HG02981 (cell line): Measurements from ENCODE around the gene NUDT19.
"Not testable (repeated sequence)": the region's sequence is repeated elsewhere in the genome, so short reads cannot be mapped to it uniquely, and the experiment has no call there.

Experiments
- ATAC-seq: cut with Tn5 transposase; IDR thresholded peaks from one replicate; pipeline ENCODE4 v1.9.1; 2021; ENCODE audit warnings: mild to moderate bottlenecking, moderate library complexity; ENCODE audit not compliant: unreplicated experiment

Gene NUDT19

GRCh38 chr19:32708457-32708856 lies 16.8 kb downstream of the NUDT19 start:
- no peak for ATAC-seq

GRCh38 chr19:32709032-32709431 lies 17.4 kb downstream of the NUDT19 start:
- ATAC-seq, result no peak

GRCh38 chr19:32711747-32712146 lies 20.1 kb downstream of the NUDT19 start:
- no peak for ATAC-seq

DNA sequence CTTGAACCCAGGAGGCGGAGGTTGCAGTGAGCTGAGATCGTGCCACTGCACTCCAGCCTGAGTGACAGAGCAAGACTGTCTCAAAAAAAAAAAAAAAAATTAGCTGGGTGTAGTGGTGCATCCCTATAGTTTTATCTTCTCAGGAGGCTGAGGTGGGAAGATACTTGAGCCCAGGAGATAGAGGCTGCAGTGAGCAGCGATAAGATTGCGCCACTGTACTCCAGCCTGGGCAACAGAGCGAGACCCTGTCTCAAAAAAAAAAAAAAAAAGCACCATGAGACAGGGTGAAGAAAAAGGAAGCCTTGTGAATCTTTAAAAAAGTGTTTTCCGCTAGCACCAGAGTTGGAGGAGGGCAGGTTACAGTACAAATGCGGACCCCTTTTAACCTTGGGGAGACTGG lies 24.6 kb downstream of the NUDT19 start:
- not testable (repeated sequence) for ATAC-seq

DNA sequence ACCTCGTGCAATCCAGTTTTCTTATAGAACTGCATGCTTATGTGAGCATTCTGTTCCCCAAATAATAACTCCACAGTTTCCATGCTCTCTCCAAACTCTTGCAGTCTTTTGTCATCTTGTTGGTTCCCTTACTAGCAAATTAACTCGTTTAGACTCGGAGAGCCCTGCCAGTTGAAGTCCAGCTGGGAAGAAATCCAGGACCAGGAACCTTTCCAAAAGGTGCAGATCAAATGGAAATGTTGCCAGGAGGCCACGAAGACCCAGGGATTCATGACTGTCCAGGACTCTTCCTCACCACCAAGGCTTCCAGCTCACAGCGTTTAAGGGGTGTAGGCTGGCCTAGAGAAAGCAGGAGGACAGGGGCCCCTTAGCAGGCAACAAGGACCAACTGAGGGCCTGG lies 25.9 kb downstream of the NUDT19 start:
- no peak for ATAC-seq

DNA sequence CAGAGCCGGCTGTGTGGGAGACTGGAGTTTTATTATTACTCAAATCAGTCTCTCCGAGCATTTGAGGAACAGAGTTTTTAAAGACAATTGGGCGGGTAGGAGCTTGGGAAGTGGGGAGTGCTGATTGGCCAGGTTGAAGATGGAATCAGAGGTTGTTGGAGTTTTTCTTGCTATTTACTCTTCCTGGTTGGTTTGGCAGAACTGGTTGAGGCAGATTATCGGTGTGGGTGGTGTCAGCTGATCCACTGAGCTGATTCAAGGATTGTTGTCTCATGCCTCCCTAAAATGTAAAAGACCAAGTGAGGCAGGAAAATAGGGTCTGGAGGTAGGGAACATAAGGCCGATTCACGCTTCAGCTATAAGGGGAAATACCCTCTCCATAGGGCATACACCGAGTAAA lies 26.7 kb downstream of the NUDT19 start:
- no peak for ATAC-seq

GRCh38 chr19:32719611-32720059 lies 28.0 kb downstream of the NUDT19 start, which contains the start of gene TDRD12:
TDRD12 (plus strand) TSS chr19:32719767; CDS start chr19:32720073, 306 bp downstream.
- no peak for ATAC-seq

- no peak for ATAC-seq
Observed at GRCh38 chr19:32720216-32720935, 28.8 kb downstream of the NUDT19 start.

DNA sequence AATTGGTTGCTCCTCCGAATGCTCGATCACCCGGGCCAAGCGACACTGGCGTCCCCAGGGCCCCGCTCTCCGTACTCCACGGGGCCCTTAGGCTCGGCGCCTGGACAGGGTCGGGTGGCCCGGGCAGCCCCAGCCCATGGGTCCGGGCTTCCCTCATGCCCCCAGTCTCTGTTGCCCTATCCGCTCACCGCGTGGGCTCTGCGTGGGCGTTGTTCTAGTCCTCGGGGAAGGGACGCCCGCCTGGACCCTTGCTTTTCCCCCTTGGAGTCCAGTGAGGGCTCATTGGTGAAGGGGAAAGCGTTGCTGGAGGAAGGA lies 29.3 kb downstream of the NUDT19 start:
- no peak for ATAC-seq

DNA sequence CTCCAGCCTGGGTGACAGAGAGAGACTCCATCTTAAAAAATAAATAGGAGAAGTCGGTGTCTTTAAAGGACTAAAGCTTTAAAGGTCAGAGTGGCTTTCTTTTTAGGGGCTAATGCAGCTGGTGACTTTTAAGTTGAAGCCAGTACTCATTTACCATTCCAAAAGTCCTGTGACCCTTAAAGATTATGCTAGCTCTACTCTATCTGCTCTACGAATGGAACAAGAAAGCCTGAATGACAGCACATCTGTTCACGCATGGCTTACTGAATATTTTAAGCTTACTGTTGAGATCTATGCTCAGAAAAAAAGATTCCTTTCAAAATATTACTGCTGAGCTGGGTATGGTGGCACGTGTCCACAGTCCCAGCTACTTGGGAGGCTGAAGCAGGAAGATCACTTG lies 44.3 kb downstream of the NUDT19 start:
- no peak for ATAC-seq

DNA sequence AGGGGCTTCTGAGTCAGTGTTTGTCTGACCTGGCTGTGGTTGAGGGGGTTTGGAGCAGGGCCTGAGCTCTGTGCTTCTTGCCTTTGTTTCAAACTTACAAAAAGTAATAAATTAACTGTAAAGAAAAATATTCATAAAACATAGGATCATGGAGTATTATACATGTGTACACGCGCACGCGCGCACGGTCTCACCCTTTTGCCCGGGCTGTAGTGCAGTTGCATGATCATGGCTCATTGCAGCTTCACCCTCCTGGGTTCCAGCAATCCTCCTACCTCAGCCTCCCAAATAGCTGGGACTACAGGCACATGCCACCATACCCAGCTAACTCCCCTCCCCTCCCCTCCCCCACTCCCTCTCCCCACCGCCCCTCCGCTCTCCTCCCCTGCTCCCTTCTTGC lies 51.4 kb downstream of the NUDT19 start:
- no peak for ATAC-seq

- ATAC-seq, result no peak
Observed at GRCh38 chr19:32743447-32743846, 51.8 kb downstream of the NUDT19 start.

DNA sequence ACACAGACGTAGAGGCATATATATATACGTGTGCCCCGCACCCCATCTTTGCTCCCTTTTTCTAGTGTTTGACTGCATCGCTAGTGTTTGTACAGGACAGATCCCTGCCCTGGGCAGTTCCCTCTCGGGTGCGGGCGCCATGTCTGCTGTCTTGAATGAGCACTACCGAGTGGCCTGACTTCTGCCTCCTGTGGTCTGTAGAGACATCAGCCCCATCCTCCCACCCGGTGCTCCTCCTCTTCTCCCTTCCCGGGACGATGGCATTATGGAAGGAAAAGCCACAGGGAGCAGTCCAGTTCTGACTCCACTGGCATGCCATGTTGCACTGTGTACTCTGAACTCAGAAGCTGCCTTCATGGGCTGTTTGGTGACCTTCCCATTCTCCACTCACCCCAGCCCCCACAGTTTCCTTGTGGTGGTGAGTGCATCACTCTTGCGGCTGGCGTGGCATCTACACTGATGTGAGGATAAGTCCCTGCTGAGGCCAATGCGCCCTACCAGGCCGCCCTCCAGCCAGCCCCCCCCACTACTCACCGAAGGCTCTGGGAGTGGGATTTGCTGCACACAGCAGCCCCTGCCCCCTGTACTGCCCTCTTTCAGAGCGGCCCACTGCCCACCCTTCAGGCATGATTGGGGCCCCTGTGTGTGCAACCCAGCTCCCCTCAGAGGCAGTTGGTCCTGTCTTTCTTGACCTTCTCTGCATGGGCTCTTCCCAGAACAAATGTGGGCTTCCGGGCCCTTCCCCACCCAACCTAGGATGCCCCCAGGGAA lies 53.1 kb downstream of the NUDT19 start:
- no peak for ATAC-seq

DNA sequence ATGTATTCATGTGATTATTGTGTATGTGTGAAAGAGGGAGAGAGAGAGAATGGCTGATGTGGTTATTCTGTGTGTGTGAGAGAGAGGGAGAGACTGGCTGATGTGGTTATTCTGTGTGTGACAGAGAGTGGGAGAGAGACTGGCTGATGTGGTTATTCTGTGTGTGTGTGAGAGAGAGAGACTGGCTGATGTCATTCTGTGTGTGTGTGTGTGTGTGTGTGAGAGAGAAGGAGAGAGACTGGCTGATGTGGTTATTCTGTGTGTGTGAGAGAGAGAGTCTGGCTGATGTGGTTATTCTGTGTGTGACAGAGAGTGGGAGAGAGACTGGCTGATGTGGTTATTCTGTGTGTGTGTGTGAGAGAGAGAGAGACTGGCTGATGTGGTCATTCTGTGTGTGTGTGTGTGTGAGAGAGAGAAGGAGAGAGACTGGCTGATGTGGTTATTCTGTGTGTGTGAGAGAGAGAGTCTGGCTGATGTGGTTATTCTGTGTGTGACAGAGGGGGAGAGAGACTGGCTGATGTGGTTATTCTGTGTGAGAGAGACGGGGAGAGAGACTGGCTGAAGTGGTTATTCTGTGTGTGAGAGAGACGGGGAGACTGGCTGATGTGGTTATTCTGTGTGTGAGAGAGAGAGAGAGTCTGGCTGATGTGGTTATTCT lies 54.1 kb downstream of the NUDT19 start:
- not testable (repeated sequence) for ATAC-seq

DNA sequence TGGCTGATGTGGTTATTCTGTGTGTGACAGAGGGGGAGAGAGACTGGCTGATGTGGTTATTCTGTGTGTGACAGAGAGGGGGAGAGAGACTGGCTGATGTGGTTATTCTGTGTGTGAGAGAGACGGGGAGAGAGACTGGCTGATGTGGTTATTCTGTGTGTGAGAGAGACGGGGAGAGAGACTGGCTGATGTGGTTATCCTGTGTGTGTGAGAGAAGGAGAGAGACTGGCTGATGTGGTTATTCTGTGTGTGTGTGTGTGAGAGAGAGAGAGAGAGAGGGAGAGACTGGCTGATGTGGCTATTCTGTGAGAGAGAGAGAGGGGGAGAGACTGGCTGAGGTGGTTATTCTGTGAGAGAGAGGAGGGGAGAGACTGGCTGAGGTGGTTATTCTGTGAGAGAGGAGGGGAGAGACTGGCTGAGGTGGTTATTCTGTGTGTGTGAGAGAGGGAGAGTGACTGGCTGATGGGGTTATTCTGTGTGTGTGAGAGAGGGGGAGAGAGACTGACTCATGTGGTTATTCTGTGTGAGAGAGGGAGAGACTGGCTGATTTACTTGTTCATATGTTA lies 55.1 kb downstream of the NUDT19 start:
- ATAC-seq, result not testable (repeated sequence)

DNA sequence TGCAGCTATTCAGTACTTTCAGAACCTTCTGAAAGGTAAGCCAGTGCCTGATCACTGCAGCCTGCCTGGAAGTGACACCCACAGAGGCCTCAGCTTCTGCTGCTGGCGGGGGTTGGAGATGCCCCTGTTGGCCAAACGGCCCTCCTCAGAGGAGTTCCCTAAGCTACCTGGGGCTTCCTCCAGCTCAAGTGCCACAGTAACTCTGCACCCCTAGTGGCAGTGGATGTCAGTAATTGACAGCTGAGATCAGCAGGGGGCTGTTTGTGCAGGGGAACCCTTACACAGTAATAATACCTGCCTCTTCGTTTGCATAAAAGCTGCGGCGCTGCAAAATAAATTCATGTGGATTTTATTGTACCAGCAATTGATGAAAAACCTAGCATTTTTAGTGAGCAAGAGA lies 56.9 kb downstream of the NUDT19 start:
- no peak for ATAC-seq

- ATAC-seq, result no peak
Observed at GRCh38 chr19:32748948-32749347, 57.3 kb downstream of the NUDT19 start.

GRCh38 chr19:32749361-32749760 lies 57.7 kb downstream of the NUDT19 start:
- ATAC-seq, result no peak

- no peak for ATAC-seq
Observed at GRCh38 chr19:32750441-32751055, 58.9 kb downstream of the NUDT19 start.

GRCh38 chr19:32751066-32751465 lies 59.4 kb downstream of the NUDT19 start:
- ATAC-seq, result no peak

- ATAC-seq, result no peak
Observed at GRCh38 chr19:32757189-32757588, 65.6 kb downstream of the NUDT19 start.
